K562 (cell line): ENCODE results near the gene KLC1. TPM values are rescaled to one million over a fixed set of nuclear protein-coding genes. Genes with fewer than 3 reads are reported as not detected.

Experiments
- ATF1 ChIP-seq, 2 experiments: fragments of 450-650 bp in 1 of 2; IDR thresholded peaks; 2 replicates each; pipeline ENCODE4 v1.6.1; 2016; ENCODE audit warnings: missing compliant biosample characterization in 1 of 2, missing genetic modification characterization in 1 of 2
- BMI1 ChIP-seq: fragments of 150-350 bp; IDR thresholded peaks from 2 replicates; pipeline ENCODE4 v1.6.1; 2014; ENCODE audit warnings: low read length
- CBX5 ChIP-seq: IDR thresholded peaks from 2 replicates; pipeline ENCODE4 v1.6.1; 2014; ENCODE audit warnings: low read depth, borderline replicate concordance
- CCNT2 ChIP-seq: IDR thresholded peaks from 2 replicates; pipeline ENCODE4 v1.6.1; 2011; ENCODE audit warnings: borderline replicate concordance, low read depth, mild to moderate bottlenecking, moderate library complexity, mixed read lengths, low read length; ENCODE audit not compliant: insufficient read length; ENCODE audit errors: extremely low read depth
- CHD1 ChIP-seq: fragments of 200-600 bp; sonication (generic); IDR thresholded peaks from one replicate; pipeline ENCODE4 v1.6.1; 2012; ENCODE audit warnings: mild to moderate bottlenecking, moderate library complexity, low read length, inconsistent platforms
- CHD2 ChIP-seq: IDR thresholded peaks from 2 replicates; pipeline ENCODE4 v1.6.1; 2011; ENCODE audit warnings: low read depth, low read length
- NEUROD1 ChIP-seq: fragments of 150-350 bp; IDR thresholded peaks from 2 replicates; pipeline ENCODE4 v1.6.1; 2014; ENCODE audit warnings: borderline replicate concordance, low read length, low read depth; ENCODE audit not compliant: partially characterized antibody
- PTRF ChIP-seq: fragments of 450-650 bp; IDR thresholded peaks from 2 replicates; pipeline ENCODE4 v1.6.1; 2016; ENCODE audit warnings: mild to moderate bottlenecking, missing genetic modification characterization, missing compliant biosample characterization
- STAG1 ChIP-seq: sonication (generic); formaldehyde crosslinking; IDR thresholded peaks from 2 replicates; pipeline ENCODE4 v1.5.0; 2020; ENCODE audit warnings: missing genetic modification reagents, borderline replicate concordance
- TOE1 ChIP-seq, 2 experiments: fragments of 450-650 bp in 1 of 2; sonication (generic) in 1 of 2; formaldehyde crosslinking in 1 of 2; IDR thresholded peaks; 2 replicates each; pipeline versions ENCODE4 v1.7.1 to v1.8.0; 2016 to 2022; ENCODE audit warnings: borderline replicate concordance in 2 of 2, mild to moderate bottlenecking in 2 of 2, antibody characterized with exemption in 1 of 2, inconsistent platforms in 1 of 2, low read depth in 1 of 2, missing genetic modification reagents in 1 of 2, moderate library complexity in 1 of 2
- TSC22D4 ChIP-seq: fragments of 450-650 bp; IDR thresholded peaks from 2 replicates; pipeline ENCODE4 v1.6.1; 2016; ENCODE audit warnings: missing genetic modification characterization, missing biosample characterization, control low read depth
- ZNF316 ChIP-seq: fragments of 450-650 bp; IDR thresholded peaks from 2 replicates; pipeline ENCODE4 v1.6.1; 2016
- ZNF431 ChIP-seq: sonication (generic); formaldehyde crosslinking; IDR thresholded peaks from 2 replicates; pipeline ENCODE4 v1.8.0; 2022; ENCODE audit warnings: mild to moderate bottlenecking, missing genetic modification reagents
- polyA plus RNA-seq, 8 experiments: library from polyadenylated mRNA; depleted of rRNA in 4 of 8; stranded (reverse) in 5 of 8; unstranded in 3 of 8; fragments of >200 nt; fragmentation: Nextera tagmentation in 2 of 8; fragmentation: Illumina TruSeq in 1 of 8; extraction: Ambion mirVana in 2 of 8; extraction: Trizol in 1 of 8; gene quantifications; 2 replicates each; pipeline versions ENCODE4 v1.2.1 to v1.2.3, GENCODE V29; 2011 to 2014; ENCODE audit warnings: inconsistent platforms in 1 of 8, missing spikeins in 1 of 8
- total RNA-seq, 7 experiments: library from RNA; depleted of rRNA in 6 of 7; stranded (reverse); fragments of >200 nt in 6 of 7; fragmentation: Illumina TruSeq in 2 of 7; extraction: Trizol in 2 of 7; gene quantifications; 2 replicates each; pipeline versions ENCODE4 v1.2.1 to v1.2.3, GENCODE V29; 2011 to 2021; ENCODE audit warnings: low replicate concordance in 1 of 7
- TF ChIP-seq, protein P1 (sequence below), 3 experiments: fragments of 200-800 bp in 1 of 3; sonication (Bioruptor generic) in 1 of 3; sonication (generic) in 1 of 3; formaldehyde crosslinking in 1 of 3; IDR thresholded peaks; 2 replicates each; pipeline versions ENCODE4 v1.6.1 to v1.8.0; 2016 to 2022; ENCODE audit warnings: mild to moderate bottlenecking in 2 of 3, missing compliant biosample characterization in 2 of 3, missing genetic modification characterization in 2 of 3, missing genetic modification reagents in 1 of 3
- TF ChIP-seq, protein P2 (sequence below): IDR thresholded peaks from 2 replicates; pipeline ENCODE4 v1.6.1; 2012; ENCODE audit warnings: low read depth, low read length, improper control_type of control experiment, borderline replicate concordance
- TF ChIP-seq, protein P3 (sequence below): fragments of 150-350 bp; IDR thresholded peaks from 2 replicates; pipeline ENCODE4 v1.6.1; 2014; ENCODE audit warnings: low read depth, mild to moderate bottlenecking, low read length, borderline replicate concordance
- TF ChIP-seq, protein P4 (sequence below): fragments of 450-650 bp; IDR thresholded peaks from 2 replicates; pipeline ENCODE4 v1.6.1; 2017; ENCODE audit warnings: antibody characterized with exemption

Gene KLC1
- total and polyA plus RNA-seq, 9 of the 15 experiments (the other 6 are each of a cell fraction or from before 2014, with no cell fraction given): 4.9 to 134 (median 54.8) TPM

DNA sequence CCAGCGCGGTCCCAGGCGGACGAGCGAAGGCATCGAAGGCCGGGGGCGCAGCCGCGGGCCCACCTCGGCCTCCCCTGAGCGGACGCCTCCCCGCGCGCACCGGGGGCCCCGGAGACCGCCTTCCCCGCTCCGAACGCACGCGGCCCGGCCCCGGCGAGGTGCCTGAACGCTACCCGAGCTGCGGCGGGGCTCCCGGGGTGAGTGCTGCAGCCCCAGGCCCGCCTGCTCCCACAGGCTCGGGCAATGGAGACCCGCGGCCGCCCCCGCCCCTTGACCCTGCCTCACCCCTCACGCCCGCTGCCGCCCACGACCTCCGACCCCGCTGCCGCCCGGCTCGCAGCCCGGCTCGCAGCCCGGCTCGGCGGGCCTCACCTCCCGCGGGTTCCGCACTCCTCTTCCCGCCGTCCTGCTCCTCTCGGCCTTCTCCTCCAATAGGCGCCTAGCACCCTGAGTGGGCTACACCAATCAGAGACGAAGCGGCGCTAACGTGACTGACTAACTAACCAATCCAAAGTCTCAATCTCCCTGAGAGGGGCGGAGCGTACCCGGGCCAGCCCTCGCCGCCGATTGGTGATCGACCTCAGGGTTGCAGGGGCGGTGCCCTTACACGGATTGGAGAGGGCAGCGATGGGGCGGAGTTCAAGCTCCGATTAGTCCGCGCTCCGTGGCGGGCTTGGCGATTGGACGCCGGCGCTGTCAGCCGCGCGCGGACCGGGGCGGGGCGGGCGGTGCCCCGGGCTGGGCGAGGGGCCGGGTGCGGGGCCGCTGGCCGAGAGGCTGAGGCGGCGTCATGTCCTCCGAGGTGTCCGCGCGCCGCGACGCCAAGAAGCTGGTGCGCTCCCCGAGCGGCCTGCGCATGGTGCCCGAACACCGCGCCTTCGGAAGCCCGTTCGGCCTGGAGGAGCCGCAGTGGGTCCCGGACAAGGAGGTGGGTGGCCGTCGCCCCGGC lies 86.3 kb downstream of the KLC1 start, which contains the start of the genes XRCC3 and ZFYVE21 (continued):
- TF ChIP-seq TOE1 (IDR thresholded peaks at IDR 0.05; ENCODE audit: borderline replicate concordance) (no peak), TOE1 (CRISPR knock-in tag; IDR thresholded peaks at IDR 0.05; ENCODE audit: borderline replicate concordance, low read depth) (no peak), CCNT2 (peak; percentile 56), CHD2 (peak; percentile 88), NEUROD1 (peak; percentile 97), ZNF431 (CRISPR knock-in tag) (no peak), TSC22D4 (no peak), ZNF316 (no peak), CHD1 (no peak), ATF1 (CRISPR knock-in tag; IDR thresholded peaks at IDR 0.05) (no peak), ATF1 (tag; IDR thresholded peaks at IDR 0.05) (peak; percentile 78), STAG1 (no peak; the same call in 1 of the 2 replicates), BMI1 (no peak), CBX5 (no peak), PTRF (no peak)
- TF ChIP-seq, protein P1, sequence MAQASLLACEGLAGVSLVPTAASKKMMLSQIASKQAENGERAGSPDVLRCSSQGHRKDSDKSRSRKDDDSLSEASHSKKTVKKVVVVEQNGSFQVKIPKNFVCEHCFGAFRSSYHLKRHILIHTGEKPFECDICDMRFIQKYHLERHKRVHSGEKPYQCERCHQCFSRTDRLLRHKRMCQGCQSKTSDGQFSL (CRISPR knock-in tag; IDR thresholded peaks at IDR 0.05): no peak
- TF ChIP-seq, protein P1 (tag; IDR thresholded peaks at IDR 0.05): no peak
- TF ChIP-seq, protein P2, sequence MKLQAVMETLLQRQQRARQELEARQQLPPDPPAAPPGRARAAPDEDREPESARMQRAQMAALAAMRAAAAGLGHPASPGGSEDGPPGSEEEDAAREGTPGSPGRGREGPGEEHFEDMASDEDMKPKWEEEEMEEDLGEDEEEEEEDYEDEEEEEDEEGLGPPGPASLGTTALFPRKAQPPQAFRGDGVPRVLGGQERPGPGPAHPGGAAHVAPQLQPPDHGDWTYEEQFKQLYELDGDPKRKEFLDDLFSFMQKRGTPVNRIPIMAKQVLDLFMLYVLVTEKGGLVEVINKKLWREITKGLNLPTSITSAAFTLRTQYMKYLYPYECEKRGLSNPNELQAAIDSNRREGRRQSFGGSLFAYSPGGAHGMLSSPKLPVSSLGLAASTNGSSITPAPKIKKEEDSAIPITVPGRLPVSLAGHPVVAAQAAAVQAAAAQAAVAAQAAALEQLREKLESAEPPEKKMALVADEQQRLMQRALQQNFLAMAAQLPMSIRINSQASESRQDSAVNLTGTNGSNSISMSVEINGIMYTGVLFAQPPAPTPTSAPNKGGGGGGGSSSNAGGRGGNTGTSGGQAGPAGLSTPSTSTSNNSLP: peak; percentile 16; the same call in 1 of the 2 replicates
- TF ChIP-seq, protein P3, sequence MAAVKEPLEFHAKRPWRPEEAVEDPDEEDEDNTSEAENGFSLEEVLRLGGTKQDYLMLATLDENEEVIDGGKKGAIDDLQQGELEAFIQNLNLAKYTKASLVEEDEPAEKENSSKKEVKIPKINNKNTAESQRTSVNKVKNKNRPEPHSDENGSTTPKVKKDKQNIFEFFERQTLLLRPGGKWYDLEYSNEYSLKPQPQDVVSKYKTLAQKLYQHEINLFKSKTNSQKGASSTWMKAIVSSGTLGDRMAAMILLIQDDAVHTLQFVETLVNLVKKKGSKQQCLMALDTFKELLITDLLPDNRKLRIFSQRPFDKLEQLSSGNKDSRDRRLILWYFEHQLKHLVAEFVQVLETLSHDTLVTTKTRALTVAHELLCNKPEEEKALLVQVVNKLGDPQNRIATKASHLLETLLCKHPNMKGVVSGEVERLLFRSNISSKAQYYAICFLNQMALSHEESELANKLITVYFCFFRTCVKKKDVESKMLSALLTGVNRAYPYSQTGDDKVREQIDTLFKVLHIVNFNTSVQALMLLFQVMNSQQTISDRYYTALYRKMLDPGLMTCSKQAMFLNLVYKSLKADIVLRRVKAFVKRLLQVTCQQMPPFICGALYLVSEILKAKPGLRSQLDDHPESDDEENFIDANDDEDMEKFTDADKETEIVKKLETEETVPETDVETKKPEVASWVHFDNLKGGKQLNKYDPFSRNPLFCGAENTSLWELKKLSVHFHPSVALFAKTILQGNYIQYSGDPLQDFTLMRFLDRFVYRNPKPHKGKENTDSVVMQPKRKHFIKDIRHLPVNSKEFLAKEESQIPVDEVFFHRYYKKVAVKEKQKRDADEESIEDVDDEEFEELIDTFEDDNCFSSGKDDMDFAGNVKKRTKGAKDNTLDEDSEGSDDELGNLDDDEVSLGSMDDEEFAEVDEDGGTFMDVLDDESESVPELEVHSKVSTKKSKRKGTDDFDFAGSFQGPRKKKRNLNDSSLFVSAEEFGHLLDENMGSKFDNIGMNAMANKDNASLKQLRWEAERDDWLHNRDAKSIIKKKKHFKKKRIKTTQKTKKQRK: peak; percentile 91
- TF ChIP-seq, protein P4, sequence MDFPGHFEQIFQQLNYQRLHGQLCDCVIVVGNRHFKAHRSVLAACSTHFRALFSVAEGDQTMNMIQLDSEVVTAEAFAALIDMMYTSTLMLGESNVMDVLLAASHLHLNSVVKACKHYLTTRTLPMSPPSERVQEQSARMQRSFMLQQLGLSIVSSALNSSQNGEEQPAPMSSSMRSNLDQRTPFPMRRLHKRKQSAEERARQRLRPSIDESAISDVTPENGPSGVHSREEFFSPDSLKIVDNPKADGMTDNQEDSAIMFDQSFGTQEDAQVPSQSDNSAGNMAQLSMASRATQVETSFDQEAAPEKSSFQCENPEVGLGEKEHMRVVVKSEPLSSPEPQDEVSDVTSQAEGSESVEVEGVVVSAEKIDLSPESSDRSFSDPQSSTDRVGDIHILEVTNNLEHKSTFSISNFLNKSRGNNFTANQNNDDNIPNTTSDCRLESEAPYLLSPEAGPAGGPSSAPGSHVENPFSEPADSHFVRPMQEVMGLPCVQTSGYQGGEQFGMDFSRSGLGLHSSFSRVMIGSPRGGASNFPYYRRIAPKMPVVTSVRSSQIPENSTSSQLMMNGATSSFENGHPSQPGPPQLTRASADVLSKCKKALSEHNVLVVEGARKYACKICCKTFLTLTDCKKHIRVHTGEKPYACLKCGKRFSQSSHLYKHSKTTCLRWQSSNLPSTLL: no peak
